HL-60/S4 (cell line): ENCODE measurements around the gene FIP1L1.
"Not testable (repeated sequence)": the region's sequence is repeated elsewhere in the genome, so short reads cannot be mapped to it uniquely, and the experiment has no call there.

Experiments
- in situ Hi-C: fragments of 300-500 bp; cut with MboI; formaldehyde crosslinking; loops from 2 replicates; pipeline ENCODE4 v1.14.3; 2022; ENCODE audit warnings: low sequenced_read_pairs

Gene FIP1L1

GRCh38 chr4:53465891-53466290, 88.5 kb downstream of the FIP1L1 start:
- in situ Hi-C loops = no loop called here

- in situ Hi-C loops = not testable (repeated sequence)
These were observed 89.1 kb downstream of the FIP1L1 start for GRCh38 chr4:53466576-53466975.

- in situ Hi-C loops = no loop called here
These were observed 99.0 kb downstream of the FIP1L1 start for GRCh38 chr4:53476232-53477037.

GRCh38 chr4:53477038-53477565, 99.7 kb downstream of the FIP1L1 start:
- in situ Hi-C loops = no loop called here

GRCh38 chr4:53477636-53478035, 100.2 kb downstream of the FIP1L1 start:
- in situ Hi-C loops = no loop called here

GRCh38 chr4:53478671-53479456, 101.4 kb downstream of the FIP1L1 start:
- in situ Hi-C loops = no loop called here

GRCh38 chr4:53479736-53480525, 102.5 kb downstream of the FIP1L1 start:
- in situ Hi-C loops = no loop called here

GRCh38 chr4:53480909-53481308, 103.5 kb downstream of the FIP1L1 start:
- in situ Hi-C loops = no loop called here

GRCh38 chr4:53481586-53481985, 104.1 kb downstream of the FIP1L1 start:
- in situ Hi-C loops = no loop called here

- in situ Hi-C loops = no loop called here
These were observed 105.8 kb downstream of the FIP1L1 start for GRCh38 chr4:53483250-53483649.

GRCh38 chr4:53484911-53485657, 107.6 kb downstream of the FIP1L1 start:
- in situ Hi-C loops = no loop called here

GRCh38 chr4:53485658-53486040, 108.2 kb downstream of the FIP1L1 start:
- in situ Hi-C loops = no loop called here

GRCh38 chr4:53487766-53488165, 110.3 kb downstream of the FIP1L1 start:
- in situ Hi-C loops = no loop called here

GRCh38 chr4:53489279-53489889, 111.9 kb downstream of the FIP1L1 start:
- in situ Hi-C loops = no loop called here

GRCh38 chr4:53490161-53490956, 112.9 kb downstream of the FIP1L1 start:
- in situ Hi-C loops = no loop called here

- in situ Hi-C loops = no loop called here
These were observed 113.7 kb downstream of the FIP1L1 start for GRCh38 chr4:53490965-53491622.

GRCh38 chr4:53494851-53495250, 117.4 kb downstream of the FIP1L1 start:
- in situ Hi-C loops = no loop called here

- in situ Hi-C loops = no loop called here
These were observed 120.2 kb downstream of the FIP1L1 start for GRCh38 chr4:53497487-53498244.
